ENCODE data around the gene IL34.

DNA sequence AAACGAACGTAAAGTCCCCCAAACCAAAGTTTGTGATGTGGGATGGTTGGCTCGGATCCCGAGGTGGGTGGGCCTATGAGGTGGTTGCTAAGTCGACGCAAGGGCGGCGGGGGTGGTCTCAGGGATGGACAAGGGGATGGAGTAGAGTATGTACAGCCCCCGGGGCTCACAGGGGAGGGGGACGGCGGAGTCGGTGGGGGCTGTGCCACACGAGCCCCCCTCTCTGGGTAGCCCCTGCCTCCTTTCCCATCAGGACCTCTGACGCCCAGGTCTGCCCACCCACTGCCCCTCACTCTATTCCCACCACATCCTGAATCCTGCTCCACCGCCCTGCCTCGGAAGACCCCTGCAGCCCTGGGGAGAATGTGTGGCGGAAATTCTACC, 15.2 kb downstream of the IL34 start:
- TF ChIP-seq LEF1 (IDR thresholded peaks at IDR 0.05; ENCODE audit: borderline replicate concordance): no peak
- no peak for TF ChIP-seq ELF4 (IDR thresholded peaks at IDR 0.05)
- TF ChIP-seq BHLHE40 (IDR thresholded peaks at IDR 0.05; ENCODE audit: borderline replicate concordance): no peak
- TF ChIP-seq FOXA1 (IDR thresholded peaks at IDR 0.05): no peak
- TF ChIP-seq TARDBP (IDR thresholded peaks at IDR 0.05): no peak
- TF ChIP-seq L3MBTL2 (conservative IDR thresholded peaks at IDR 0.05): no peak
- no peak for TF ChIP-seq SUZ12 (IDR thresholded peaks at IDR 0.05)
- no peak for TF ChIP-seq ARNT (IDR thresholded peaks at IDR 0.05)
- TF ChIP-seq HDGF (IDR thresholded peaks at IDR 0.05; ENCODE audit: borderline replicate concordance): no peak
